HEK293 (cell line): Measurements from ENCODE around the gene DAPP1.

Source experiments
- CTCF ChIP-seq: fragments of 450-650 bp; formaldehyde crosslinking; IDR thresholded peaks from 2 replicates; pipeline ENCODE4 v1.5.1; 2016; ENCODE audit warnings: missing biosample characterization, missing genetic modification characterization
- GLIS2 ChIP-seq: fragments of 450-650 bp; formaldehyde crosslinking; IDR thresholded peaks from 2 replicates; pipeline ENCODE4 v1.5.1; 2016; ENCODE audit warnings: missing biosample characterization, missing genetic modification characterization
- HOXD13 ChIP-seq: sonication (generic); formaldehyde crosslinking; IDR thresholded peaks from 2 replicates; pipeline ENCODE4 v1.8.0; 2022; ENCODE audit warnings: missing genetic modification reagents, borderline replicate concordance
- YY2 ChIP-seq: fragments of 450-650 bp; formaldehyde crosslinking; IDR thresholded peaks from 2 replicates; pipeline ENCODE4 v1.5.1; 2016; ENCODE audit warnings: missing biosample characterization, missing genetic modification characterization
- ZNF24 ChIP-seq: fragments of 450-650 bp; formaldehyde crosslinking; IDR thresholded peaks from 2 replicates; pipeline ENCODE4 v1.5.1; 2016; ENCODE audit warnings: missing biosample characterization, missing genetic modification characterization
- ZNF555 ChIP-seq: fragments of 450-650 bp; formaldehyde crosslinking; conservative IDR thresholded peaks from 2 replicates; pipeline ENCODE4 v1.5.1; 2017; ENCODE audit warnings: missing biosample characterization, mild to moderate bottlenecking, missing genetic modification characterization, inconsistent platforms
- ZNF791 ChIP-seq: fragments of 450-650 bp; formaldehyde crosslinking; IDR thresholded peaks from 2 replicates; pipeline ENCODE4 v1.5.1; 2016; ENCODE audit warnings: missing biosample characterization, missing genetic modification characterization
- TF ChIP-seq, protein P1 (sequence below): fragments of 450-650 bp; formaldehyde crosslinking; IDR thresholded peaks from 2 replicates; pipeline ENCODE4 v1.5.1; 2016; ENCODE audit warnings: missing biosample characterization, missing genetic modification characterization
- TF ChIP-seq, protein P2 (sequence below): fragments of 450-650 bp; formaldehyde crosslinking; IDR thresholded peaks from 2 replicates; pipeline ENCODE4 v1.5.1; 2016; ENCODE audit warnings: missing biosample characterization, missing genetic modification characterization, borderline replicate concordance
- TF ChIP-seq, protein P3 (sequence below): fragments of 450-650 bp; formaldehyde crosslinking; IDR thresholded peaks from 2 replicates; pipeline ENCODE4 v1.5.1; 2016; ENCODE audit warnings: missing biosample characterization, missing genetic modification characterization
- TF ChIP-seq, protein P4 (sequence below): fragments of 450-650 bp; formaldehyde crosslinking; IDR thresholded peaks from 2 replicates; pipeline ENCODE4 v1.5.1; 2017; ENCODE audit warnings: missing biosample characterization, missing genetic modification characterization

DNA sequence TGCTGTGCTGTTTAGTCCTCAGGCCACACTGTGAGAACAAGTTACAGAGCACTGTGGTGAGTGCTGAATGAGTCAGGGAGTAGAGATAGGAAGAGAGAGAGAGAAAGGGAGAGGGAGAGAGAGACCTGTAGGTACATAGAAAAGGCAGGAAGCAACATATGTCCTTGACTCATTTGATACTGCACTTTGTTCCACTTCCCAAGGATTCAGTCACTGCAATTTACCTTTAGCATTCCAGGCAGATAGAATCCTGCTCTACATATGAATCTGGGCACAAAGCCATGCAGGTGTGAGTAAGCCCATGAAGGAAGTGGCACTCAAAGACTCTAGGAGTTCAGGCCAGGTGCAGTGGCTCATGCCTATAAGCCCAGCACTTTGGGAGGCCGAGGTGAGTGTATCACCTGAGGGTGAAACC, 1.0 kb upstream of the DAPP1 start:
- TF ChIP-seq ZNF24 (tag by site-specific recombination) = no peak
- no peak for TF ChIP-seq YY2 (tag by site-specific recombination)
- TF ChIP-seq, protein P1, sequence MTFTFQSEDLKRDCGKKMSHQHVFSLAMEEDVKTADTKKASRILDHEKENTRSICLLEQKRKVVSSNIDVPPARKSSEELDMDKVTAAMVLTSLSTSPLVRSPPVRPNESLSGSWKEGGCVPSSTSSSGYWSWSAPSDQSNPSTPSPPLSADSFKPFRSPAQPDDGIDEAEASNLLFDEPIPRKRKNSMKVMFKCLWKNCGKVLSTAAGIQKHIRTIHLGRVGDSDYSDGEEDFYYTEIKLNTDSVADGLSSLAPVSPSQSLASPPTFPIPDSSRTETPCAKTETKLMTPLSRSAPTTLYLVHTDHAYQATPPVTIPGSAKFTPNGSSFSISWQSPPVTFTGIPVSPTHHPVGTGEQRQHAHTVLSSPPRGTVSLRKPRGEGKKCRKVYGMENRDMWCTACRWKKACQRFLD (tag by site-specific recombination) = no peak
- no peak for TF ChIP-seq ZNF791 (tag by site-specific recombination)
- TF ChIP-seq, protein P2, sequence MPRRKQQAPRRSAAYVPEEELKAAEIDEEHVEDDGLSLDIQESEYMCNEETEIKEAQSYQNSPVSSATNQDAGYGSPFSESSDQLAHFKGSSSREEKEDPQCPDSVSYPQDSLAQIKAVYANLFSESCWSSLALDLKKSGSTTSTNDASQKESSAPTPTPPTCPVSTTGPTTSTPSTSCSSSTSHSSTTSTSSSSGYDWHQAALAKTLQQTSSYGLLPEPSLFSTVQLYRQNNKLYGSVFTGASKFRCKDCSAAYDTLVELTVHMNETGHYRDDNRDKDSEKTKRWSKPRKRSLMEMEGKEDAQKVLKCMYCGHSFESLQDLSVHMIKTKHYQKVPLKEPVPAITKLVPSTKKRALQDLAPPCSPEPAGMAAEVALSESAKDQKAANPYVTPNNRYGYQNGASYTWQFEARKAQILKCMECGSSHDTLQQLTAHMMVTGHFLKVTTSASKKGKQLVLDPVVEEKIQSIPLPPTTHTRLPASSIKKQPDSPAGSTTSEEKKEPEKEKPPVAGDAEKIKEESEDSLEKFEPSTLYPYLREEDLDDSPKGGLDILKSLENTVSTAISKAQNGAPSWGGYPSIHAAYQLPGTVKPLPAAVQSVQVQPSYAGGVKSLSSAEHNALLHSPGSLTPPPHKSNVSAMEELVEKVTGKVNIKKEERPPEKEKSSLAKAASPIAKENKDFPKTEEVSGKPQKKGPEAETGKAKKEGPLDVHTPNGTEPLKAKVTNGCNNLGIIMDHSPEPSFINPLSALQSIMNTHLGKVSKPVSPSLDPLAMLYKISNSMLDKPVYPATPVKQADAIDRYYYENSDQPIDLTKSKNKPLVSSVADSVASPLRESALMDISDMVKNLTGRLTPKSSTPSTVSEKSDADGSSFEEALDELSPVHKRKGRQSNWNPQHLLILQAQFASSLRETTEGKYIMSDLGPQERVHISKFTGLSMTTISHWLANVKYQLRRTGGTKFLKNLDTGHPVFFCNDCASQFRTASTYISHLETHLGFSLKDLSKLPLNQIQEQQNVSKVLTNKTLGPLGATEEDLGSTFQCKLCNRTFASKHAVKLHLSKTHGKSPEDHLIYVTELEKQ (tag by site-specific recombination) = no peak
- no peak for TF ChIP-seq CTCF (tag by site-specific recombination)
- TF ChIP-seq, protein P3, sequence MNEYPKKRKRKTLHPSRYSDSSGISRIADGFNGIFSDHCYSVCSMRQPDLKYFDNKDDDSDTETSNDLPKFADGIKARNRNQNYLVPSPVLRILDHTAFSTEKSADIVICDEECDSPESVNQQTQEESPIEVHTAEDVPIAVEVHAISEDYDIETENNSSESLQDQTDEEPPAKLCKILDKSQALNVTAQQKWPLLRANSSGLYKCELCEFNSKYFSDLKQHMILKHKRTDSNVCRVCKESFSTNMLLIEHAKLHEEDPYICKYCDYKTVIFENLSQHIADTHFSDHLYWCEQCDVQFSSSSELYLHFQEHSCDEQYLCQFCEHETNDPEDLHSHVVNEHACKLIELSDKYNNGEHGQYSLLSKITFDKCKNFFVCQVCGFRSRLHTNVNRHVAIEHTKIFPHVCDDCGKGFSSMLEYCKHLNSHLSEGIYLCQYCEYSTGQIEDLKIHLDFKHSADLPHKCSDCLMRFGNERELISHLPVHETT (tag by site-specific recombination) = no peak
- TF ChIP-seq, protein P4, sequence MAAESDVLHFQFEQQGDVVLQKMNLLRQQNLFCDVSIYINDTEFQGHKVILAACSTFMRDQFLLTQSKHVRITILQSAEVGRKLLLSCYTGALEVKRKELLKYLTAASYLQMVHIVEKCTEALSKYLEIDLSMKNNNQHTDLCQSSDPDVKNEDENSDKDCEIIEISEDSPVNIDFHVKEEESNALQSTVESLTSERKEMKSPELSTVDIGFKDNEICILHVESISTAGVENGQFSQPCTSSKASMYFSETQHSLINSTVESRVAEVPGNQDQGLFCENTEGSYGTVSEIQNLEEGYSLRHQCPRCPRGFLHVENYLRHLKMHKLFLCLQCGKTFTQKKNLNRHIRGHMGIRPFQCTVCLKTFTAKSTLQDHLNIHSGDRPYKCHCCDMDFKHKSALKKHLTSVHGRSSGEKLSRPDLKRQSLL (tag by site-specific recombination) = no peak
- no peak for TF ChIP-seq ZNF555 (tag by site-specific recombination)
- no peak for TF ChIP-seq HOXD13 (CRISPR knock-in tag)
- TF ChIP-seq GLIS2 (tag by site-specific recombination) = no peak
